NCI-H2107 (cell line): ENCODE results near the gene TBC1D3E.
"Not testable (repeated sequence)": the region's sequence is repeated elsewhere in the genome, so short reads cannot be mapped to it uniquely, and the experiment has no call there.

ENCODE experiments used
- DNase-seq: peaks from one replicate; lab custom pipeline; 2025; lab: John Stamatoyannopoulos, UW

TBC1D3E gene

GRCh38 chr17:38127651-38128050 lies at the start of gene TBC1D3E:
Gene TBC1D3E, plus strand, starts transcription at chr17:38127951. Its CDS starts 1,545 bp downstream, at chr17:38129496.
- DNase-seq, result not testable (repeated sequence)

GRCh38 chr17:38087344-38087743 lies 40.4 kb upstream of the TBC1D3E start:
- not testable (repeated sequence) for DNase-seq

GRCh38 chr17:38088120-38088519 lies 39.6 kb upstream of the TBC1D3E start:
- not testable (repeated sequence) for DNase-seq

GRCh38 chr17:38094059-38094694 lies 33.6 kb upstream of the TBC1D3E start:
- not testable (repeated sequence) for DNase-seq

- DNase-seq, result not testable (repeated sequence)
Measured at GRCh38 chr17:38099262-38099661, 28.5 kb upstream of the TBC1D3E start.

- DNase-seq, result not testable (repeated sequence)
Measured at GRCh38 chr17:38119829-38120228, 7.9 kb upstream of the TBC1D3E start.

- not testable (repeated sequence) for DNase-seq
Measured at GRCh38 chr17:38134860-38135259, 7.1 kb downstream of the TBC1D3E start.
